HG02840 (cell line): ENCODE data around the gene IRF6.

ENCODE experiments used
- ATAC-seq: cut with Tn5 transposase; IDR thresholded peaks from one replicate; pipeline ENCODE4 v1.9.1; 2021; ENCODE audit warnings: mild to moderate bottlenecking, moderate library complexity, moderate number of reproducible peaks; ENCODE audit not compliant: unreplicated experiment, low FRiP score

The IRF6 gene

DNA sequence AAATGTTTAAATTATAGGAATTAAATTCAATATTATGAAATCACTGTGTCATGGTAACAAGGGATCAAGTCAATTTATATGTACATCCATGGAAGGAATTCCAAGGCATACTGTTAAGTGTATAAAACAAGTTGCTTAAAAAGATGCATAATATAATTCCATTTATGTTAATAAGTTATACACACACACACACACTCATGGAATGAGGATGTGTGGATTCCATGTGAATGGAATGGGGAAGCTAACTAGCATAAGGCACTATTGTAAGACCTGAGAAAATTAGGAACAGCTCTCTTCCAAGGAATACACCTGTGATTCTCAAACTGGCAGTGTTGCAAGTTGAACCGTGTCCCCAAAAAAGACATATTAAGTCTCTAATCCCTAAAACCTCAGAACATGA is 67.7 kb downstream of the IRF6 start:
- ATAC-seq: no peak

DNA sequence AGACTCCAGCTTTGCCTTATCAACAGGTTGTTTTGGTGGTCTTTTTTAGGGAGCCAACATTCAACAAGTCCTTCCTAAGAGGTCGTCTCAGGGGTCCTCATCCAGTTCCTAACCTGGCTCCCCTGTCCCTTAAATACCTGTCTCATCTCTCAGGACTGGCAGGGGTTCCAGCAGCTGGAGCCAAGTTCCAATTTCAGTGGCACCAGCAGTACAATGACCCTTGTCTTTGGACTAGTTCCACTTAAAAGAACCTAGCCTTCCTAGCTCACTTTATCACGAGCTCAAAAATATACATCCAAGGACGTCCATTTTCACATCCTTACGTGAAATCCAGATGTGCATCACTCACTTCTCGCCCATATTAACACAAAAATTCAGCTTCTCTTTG is 68.8 kb downstream of the IRF6 start:
- no peak for ATAC-seq

DNA sequence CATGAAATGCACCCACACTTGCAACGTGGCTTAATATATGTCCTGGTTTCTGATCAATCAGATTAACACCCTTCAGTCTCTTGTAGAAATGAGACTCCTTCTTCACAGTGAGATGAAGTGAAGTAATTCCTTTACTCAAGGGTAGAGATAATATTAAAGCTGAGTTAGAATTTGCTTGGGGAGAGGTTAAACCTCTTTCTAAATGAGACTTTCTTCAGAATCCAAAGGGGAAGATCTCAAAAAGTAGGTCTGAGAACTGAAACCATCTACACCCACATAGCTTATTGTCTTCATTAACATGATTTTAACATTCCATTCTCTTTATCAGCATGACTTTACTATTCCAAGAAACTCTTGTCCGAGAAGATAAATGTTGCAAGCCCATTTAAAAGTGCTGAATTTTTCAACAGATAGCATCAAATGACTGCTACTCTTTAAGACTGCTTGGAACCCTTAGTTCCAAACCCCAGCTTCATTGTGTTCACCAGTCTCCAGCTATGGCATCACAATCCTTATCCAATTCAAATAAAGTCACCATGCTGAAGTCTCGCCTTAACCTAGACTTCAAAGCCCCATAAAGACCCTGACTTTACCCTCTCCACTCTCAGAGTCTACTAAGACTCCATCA is 69.3 kb downstream of the IRF6 start:
- no peak for ATAC-seq
